HepG2 (cell line): Measurements from ENCODE around the gene GABRP. TPM values are rescaled to one million over a fixed set of nuclear protein-coding genes. Genes with fewer than 3 reads are reported as not detected.

Experiments
- ATAC-seq: fragments of 200-7000 bp; cut with Tn5 transposase; 3 replicates; pipeline ENCODE4 v1.9.1; 2020; ENCODE audit warnings: mild to moderate bottlenecking, moderate library complexity
- BruUV-seq: library from RNA; stranded (reverse); fragments of 400-500 nt; replicated peaks from 2 replicates; lab custom pipeline; 2021; lab: Mats Ljungman, UMichigan
- CTCF ChIA-PET: fragments of 300-600 bp; formaldehyde crosslinking; extraction: SDS; loops from one replicate; lab custom pipeline; 2021; ENCODE audit warnings: low total read pairs, inconsistent platforms, low intra/inter-chr PET ratio; lab: Yijun Ruan, JAX
- POLR2A ChIA-PET: fragments of 350-600 bp; sonication (Branson Sonifier 250); formaldehyde crosslinking; loops from one replicate; lab custom pipeline; 2020; ENCODE audit warnings: antibody characterized with exemption, inconsistent platforms; lab: Yijun Ruan, JAX
- DNase-seq: peaks from one replicate; pipeline ENCODE4 v3.0.0-alpha.2; 2015; ENCODE audit warnings: low spot score
- FAIRE-seq: peaks from 3 replicates; lab custom pipeline; 2011; peaks lifted over from hg19 to GRCh38; lab: Jason Lieb, UNC
- H2AFZ ChIP-seq: one replicate; pipeline ENCODE4 v1.6.1; 2011; ENCODE audit warnings: low read length, inconsistent platforms
- H3K27ac ChIP-seq: fragments of 300-600 bp; 3 replicates; pipeline ENCODE4 v1.8.0; 2011; ENCODE audit warnings: mixed run types, mild to moderate bottlenecking, mixed read lengths, low read length, inconsistent platforms; ENCODE audit not compliant: insufficient read depth; ENCODE audit errors: extremely low read length
- H3K27me3 ChIP-seq, 2 experiments: fragments of 200-600 bp in 1 of 2; 2 replicates in 1 of 2; 3 replicates in 1 of 2; pipeline versions ENCODE4 v1.6.0 to v1.8.0; 2011; ENCODE audit warnings: low read length in 2 of 2, mild to moderate bottlenecking in 2 of 2, moderate library complexity in 2 of 2, inconsistent platforms in 1 of 2; ENCODE audit not compliant: insufficient read depth in 2 of 2, control insufficient read depth in 1 of 2
- H3K36me3 ChIP-seq, 2 experiments: fragments of 200-600 bp in 1 of 2; replicated peaks in 1 of 2; 2 replicates in 1 of 2; 3 replicates in 1 of 2; pipeline versions ENCODE4 v1.5.1 to v1.8.0; 2011; ENCODE audit warnings: low read length in 2 of 2, inconsistent platforms in 1 of 2; ENCODE audit not compliant: insufficient read depth in 2 of 2, control insufficient read depth in 1 of 2
- H3K4me1 ChIP-seq: 2 replicates; pipeline ENCODE4 v1.5.1; 2012; ENCODE audit warnings: low read length, inconsistent platforms; ENCODE audit not compliant: insufficient read depth
- H3K4me2 ChIP-seq: 2 replicates; pipeline ENCODE4 v1.6.0; 2011; ENCODE audit warnings: low read depth, low read length, inconsistent platforms
- H3K4me3 ChIP-seq, 3 experiments: fragments of 200-600 bp in 1 of 3; sonication (generic), shearing (Covaris generic) in 1 of 3; replicated peaks in 1 of 3; 2 replicates each; pipeline ENCODE4 v1.5.1; 2011 to 2016; ENCODE audit warnings: low read length in 3 of 3, inconsistent platforms in 2 of 3, low read depth in 2 of 3, mild to moderate bottlenecking in 2 of 3, control low read depth in 1 of 3, mixed read lengths in 1 of 3; ENCODE audit not compliant: insufficient read depth in 1 of 3
- H3K79me2 ChIP-seq: one replicate; pipeline ENCODE4 v1.6.1; 2011; ENCODE audit warnings: low read length, inconsistent platforms; ENCODE audit not compliant: insufficient read depth
- H3K9ac ChIP-seq: 2 replicates; pipeline ENCODE4 v1.6.0; 2011; ENCODE audit warnings: mild to moderate bottlenecking, low read depth, low read length, inconsistent platforms; ENCODE audit not compliant: insufficient read depth
- H3K9me3 ChIP-seq: 2 replicates; pipeline ENCODE4 v1.5.1; 2012; ENCODE audit warnings: mild to moderate bottlenecking, low read length
- H4K20me1 ChIP-seq: 2 replicates; pipeline ENCODE4 v1.6.0; 2011; ENCODE audit warnings: inconsistent platforms, mild to moderate bottlenecking, low read length, moderate library complexity; ENCODE audit not compliant: insufficient read depth
- CAMTA2 ChIP-seq: sonication (generic); formaldehyde crosslinking; IDR thresholded peaks from 2 replicates; pipeline ENCODE4 v1.4.0; 2020; ENCODE audit warnings: mild to moderate bottlenecking, missing genetic modification reagents, borderline replicate concordance
- DR1 ChIP-seq: sonication (generic); formaldehyde crosslinking; IDR thresholded peaks from 2 replicates; pipeline ENCODE4 v1.8.0; 2021; ENCODE audit warnings: mild to moderate bottlenecking, missing genetic modification reagents, inconsistent platforms
- GTF3A ChIP-seq: sonication (generic); formaldehyde crosslinking; conservative IDR thresholded peaks from 2 replicates; pipeline ENCODE4 v1.4.0; 2020; ENCODE audit warnings: mild to moderate bottlenecking, missing genetic modification reagents
- NFE2 ChIP-seq: sonication (generic); formaldehyde crosslinking; IDR thresholded peaks from 2 replicates; pipeline ENCODE4 v1.4.0; 2020; ENCODE audit warnings: missing genetic modification reagents
- PAX8 ChIP-seq: sonication (generic); formaldehyde crosslinking; IDR thresholded peaks from 2 replicates; pipeline ENCODE4 v1.8.0; 2022; ENCODE audit warnings: mild to moderate bottlenecking, missing genetic modification reagents, borderline replicate concordance
- SRY ChIP-seq: sonication (generic); formaldehyde crosslinking; IDR thresholded peaks from 2 replicates; pipeline ENCODE4 v1.8.0; 2022; ENCODE audit warnings: mild to moderate bottlenecking, missing genetic modification reagents
- ZBTB42 ChIP-seq: sonication (generic); formaldehyde crosslinking; IDR thresholded peaks from 2 replicates; pipeline ENCODE4 v1.5.0; 2020; ENCODE audit warnings: mild to moderate bottlenecking, missing genetic modification reagents
- ZC3H4 ChIP-seq: sonication (generic); formaldehyde crosslinking; IDR thresholded peaks from 2 replicates; pipeline ENCODE4 v1.4.0; 2020; ENCODE audit warnings: missing genetic modification reagents, borderline replicate concordance
- ZNF275 ChIP-seq: sonication (generic); formaldehyde crosslinking; IDR thresholded peaks from 2 replicates; pipeline ENCODE4 v1.8.0; 2022; ENCODE audit warnings: missing genetic modification reagents, mild to moderate bottlenecking, inconsistent platforms, borderline replicate concordance
- ZNF460 ChIP-seq: sonication (generic); formaldehyde crosslinking; IDR thresholded peaks from 2 replicates; pipeline ENCODE4 v1.5.1; 2020; ENCODE audit warnings: missing genetic modification reagents, mild to moderate bottlenecking, borderline replicate concordance
- WGBS: methylation state at CpG from one replicate; pipeline ENCODE4 v1.1.6; 2017; ENCODE audit warnings: low lambda C conversion rate; 5-methylcytosine and 5-hydroxymethylcytosine counted together
- in situ Hi-C: cut with HindIII; loops from 2 replicates; pipeline ENCODE4 v1.10.0; 2017; ENCODE audit warnings: low pct_unique_long_range_greater_than_20kb; ENCODE audit not compliant: extremely low pct_ligation_motif_present
- intact Hi-C: fragments of 100-400 bp; cut with micrococcal nuclease; formaldehyde crosslinking; loops from one replicate; pipeline ENCODE4 v1.10.0; 2022; ENCODE audit not compliant: unreplicated experiment
- polyA plus RNA-seq, 8 experiments: library from polyadenylated mRNA; depleted of rRNA in 3 of 8; stranded (reverse) in 7 of 8; unstranded in 1 of 8; fragments of >200 nt; fragmentation: Illumina TruSeq in 4 of 8; extraction: Trizol in 4 of 8; gene quantifications; 2 replicates each; pipeline versions ENCODE4 v1.2.1 to v1.2.3, GENCODE V29; 2011 to 2016; ENCODE audit warnings: low read depth in 4 of 8, missing spikeins in 1 of 8, mixed read lengths in 1 of 8; ENCODE audit not compliant: insufficient read depth in 1 of 8
- total RNA-seq, 5 experiments: library from RNA; depleted of rRNA; stranded (reverse); fragments of >200 nt; fragmentation: Illumina TruSeq; extraction: Trizol; gene quantifications; 2 replicates each; pipeline ENCODE4 v1.2.3, GENCODE V29; 2016; ENCODE audit warnings: low read depth in 1 of 5

The GABRP gene
- total and polyA plus RNA-seq, 2 of the 13 experiments (the other 11 are each of a cell fraction or from before 2014, with no cell fraction given) = not detected

GRCh38 chr5:170773024-170773985, 10.2 kb upstream of the GABRP start:
- 19% methylated on average over 9 of the region's 12 CpGs for WGBS
- no peak overlapping the region for H3K27ac ChIP-seq
- H3K4me3 ChIP-seq = no peak overlapping the region
- ChIA-PET POLR2A (no interaction called here), CTCF (interaction anchor here (0.9 kb wide), 1 partner anchor 29 kb away, joined by 3 read pairs; no protein-coding TSS in a partner anchor)
- H4K20me1 ChIP-seq = no peaks in the 10 kb centered on the region
- 0 out of 5 replicates have a peak, but pooled peaks cover 0 to 11% of the 10 kb centered on the region in 2 experiments for H3K27me3 ChIP-seq
- intact Hi-C loops = no loop called here
- no peak overlapping the region for H3K9ac ChIP-seq
- FAIRE-seq = no peak
- no peak overlapping the region for H2AFZ ChIP-seq
- no peak for ATAC-seq
- no TSS peak for BruUV-seq
- no peak for DNase-seq
- H3K9me3 ChIP-seq = no peaks in the 10 kb centered on the region
- no peaks in the 10 kb centered on the region for H3K36me3 ChIP-seq
- no peak for TF ChIP-seq SRY (CRISPR knock-in tag)
- no peak for TF ChIP-seq DR1 (CRISPR knock-in tag)
- TF ChIP-seq ZBTB42 = no peak
- no peak overlapping the region for H3K4me2 ChIP-seq
- in situ Hi-C loops = no loop called here
- no peaks in the 10 kb centered on the region for H3K79me2 ChIP-seq
- H3K4me1 ChIP-seq = no peaks in the 10 kb centered on the region

GRCh38 chr5:170774831-170775230, 8.7 kb upstream of the GABRP start:
- in situ Hi-C loops (no loop called here), intact Hi-C loops (no loop called here)
- CTCF ChIA-PET = interaction anchor here (0.9 kb wide), 1 partner anchor 30 kb away, joined by 3 read pairs; no protein-coding TSS in a partner anchor
- FAIRE-seq (no peak), ATAC-seq (0 out of 3 replicates have a peak, but pooled peaks have one; percentile 31), DNase-seq (no peak)
- POLR2A ChIA-PET = no interaction called here
- H2AFZ ChIP-seq = no peak overlapping the region
- H3K4me2 ChIP-seq = no peak overlapping the region
- BruUV-seq = no TSS peak
- WGBS = 3% methylated on average over 5 of the region's 5 CpGs
- no peak overlapping the region for H3K9ac ChIP-seq
- H3K79me2 ChIP-seq = no peaks in the 10 kb centered on the region
- H3K4me3 ChIP-seq = no peak overlapping the region
- no peaks in the 10 kb centered on the region for H3K9me3 ChIP-seq
- no peak overlapping the region for H3K27ac ChIP-seq
- 0 out of 5 replicates have a peak, but pooled peaks cover 0 to 6% of the 10 kb centered on the region in 2 experiments for H3K27me3 ChIP-seq
- no peaks in the 10 kb centered on the region for H4K20me1 ChIP-seq
- TF ChIP-seq PAX8 (CRISPR knock-in tag) = no peak
- TF ChIP-seq ZC3H4 (CRISPR knock-in tag) = no peak
- no peak for TF ChIP-seq CAMTA2 (CRISPR knock-in tag)
- TF ChIP-seq NFE2 (CRISPR knock-in tag) = no peak
- TF ChIP-seq ZNF460 (CRISPR knock-in tag) = no peak
- TF ChIP-seq GTF3A (CRISPR knock-in tag) = no peak
- no peak for TF ChIP-seq ZNF275 (CRISPR knock-in tag)
- no peaks in the 10 kb centered on the region for H3K36me3 ChIP-seq
- no peaks in the 10 kb centered on the region for H3K4me1 ChIP-seq
